Measurements from ENCODE around the gene NLRP13.

- TF ChIP-seq EP300 (IDR thresholded peaks at IDR 0.05; ENCODE audit: borderline replicate concordance in 1 of 2, control insufficient read depth in 1 of 2, low read depth in 2 of 2, low read length in 2 of 2): no peak
- TF ChIP-seq REST (IDR thresholded peaks at IDR 0.05; ENCODE audit: low read depth, low read length): no peak
- no peak for TF ChIP-seq POLR2AphosphoS5 (IDR thresholded peaks at IDR 0.05; ENCODE audit: low read length)
- no peak for TF ChIP-seq CTCF (IDR thresholded peaks at IDR 0.05 in 2 of 3, conservative IDR thresholded peaks at IDR 0.05 in 1 of 3; ENCODE audit: control insufficient read depth in 2 of 3, extremely low read depth in 1 of 3, insufficient read depth in 1 of 3, low read depth in 3 of 3, low read length in 3 of 3)
- TF ChIP-seq ZNF274 (IDR thresholded peaks at IDR 0.05; ENCODE audit: insufficient read depth, insufficient read length): no peak
- no peak for TF ChIP-seq BRCA1 (IDR thresholded peaks at IDR 0.05; ENCODE audit: low read depth, low read length)
- no peak for TF ChIP-seq MXI1 (IDR thresholded peaks at IDR 0.05; ENCODE audit: low read depth, low read length)
- TF ChIP-seq CHD2 (IDR thresholded peaks at IDR 0.05; ENCODE audit: borderline replicate concordance, low read depth, low read length): no peak
- TF ChIP-seq TAF1 (IDR thresholded peaks at IDR 0.05; ENCODE audit: borderline replicate concordance, low read depth, low read length): no peak
- TF ChIP-seq ZNF207 (IDR thresholded peaks at IDR 0.05; ENCODE audit: borderline replicate concordance): no peak
These were observed 7.1 kb upstream of the NLRP13 start for GRCh38 chr19:55939206-55939605.
